IPS DF 6.9 (cell line): ENCODE measurements around the gene C10orf71.

Experiments
- DNase-seq: peaks from one replicate; pipeline ENCODE4 v3.0.0-alpha.2; 2013; ENCODE audit warnings: low read depth, low spot score
- H3K27ac ChIP-seq: one replicate; pipeline ENCODE4 v1.5.1; 2013; ENCODE audit warnings: low read length, control low read depth
- H3K27me3 ChIP-seq: 2 replicates; pipeline ENCODE4 v1.6.1; 2013; ENCODE audit warnings: mild to moderate bottlenecking, low read length; ENCODE audit not compliant: control insufficient read depth, insufficient read depth
- H3K36me3 ChIP-seq: 2 replicates; pipeline ENCODE4 v1.6.1; 2013; ENCODE audit warnings: low read length; ENCODE audit not compliant: control insufficient read depth, insufficient read depth
- H3K4me1 ChIP-seq: 2 replicates; pipeline ENCODE4 v1.6.1; 2013; ENCODE audit warnings: low read length; ENCODE audit not compliant: control insufficient read depth, insufficient read depth
- H3K4me3 ChIP-seq: 2 replicates; pipeline ENCODE4 v1.5.1; 2013; ENCODE audit warnings: mild to moderate bottlenecking, low read length
- H3K9me3 ChIP-seq: 2 replicates; pipeline ENCODE4 v1.6.1; 2013; ENCODE audit warnings: low read length, inconsistent platforms; ENCODE audit not compliant: control insufficient read depth, insufficient read depth
- WGBS: extraction: QIAGEN DNeasy Blood & Tissue Kit; methylation state at CpG from one replicate; pipeline ENCODE4 v1.1.7; 2013; ENCODE audit warnings: mixed read lengths, missing lambda C conversion rate; ENCODE audit not compliant: insufficient read length, insufficient coverage; 5-methylcytosine and 5-hydroxymethylcytosine counted together

The C10orf71 gene

GRCh38 chr10:49293208-49293603 is 5.8 kb upstream of the C10orf71 start:
- Histone ChIP-seq H3K4me3 (no peak overlapping the region), H3K4me1 (0 out of 2 replicates have a peak, but pooled peaks cover 2% of the 10 kb centered on the region), H3K27me3 (no peaks in the 10 kb centered on the region), H3K27ac (no peak overlapping the region), H3K36me3 (no peaks in the 10 kb centered on the region), H3K9me3 (no peaks in the 10 kb centered on the region)
- WGBS = no CpG with 5 or more reads among the region's 7 CpGs
- no peak for DNase-seq

- 0 out of 2 replicates have a peak, but pooled peaks cover 2% of the 10 kb centered on the region for H3K4me1 ChIP-seq
- no peaks in the 10 kb centered on the region for H3K27me3 ChIP-seq
- WGBS = no CpG with 5 or more reads among the region's 5 CpGs
- no peaks in the 10 kb centered on the region for H3K36me3 ChIP-seq
- no peak overlapping the region for H3K27ac ChIP-seq
- H3K4me3 ChIP-seq = no peak overlapping the region
- no peak for DNase-seq
- H3K9me3 ChIP-seq = no peaks in the 10 kb centered on the region
These were observed 4.2 kb upstream of the C10orf71 start for GRCh38 chr10:49294731-49295130.

DNA sequence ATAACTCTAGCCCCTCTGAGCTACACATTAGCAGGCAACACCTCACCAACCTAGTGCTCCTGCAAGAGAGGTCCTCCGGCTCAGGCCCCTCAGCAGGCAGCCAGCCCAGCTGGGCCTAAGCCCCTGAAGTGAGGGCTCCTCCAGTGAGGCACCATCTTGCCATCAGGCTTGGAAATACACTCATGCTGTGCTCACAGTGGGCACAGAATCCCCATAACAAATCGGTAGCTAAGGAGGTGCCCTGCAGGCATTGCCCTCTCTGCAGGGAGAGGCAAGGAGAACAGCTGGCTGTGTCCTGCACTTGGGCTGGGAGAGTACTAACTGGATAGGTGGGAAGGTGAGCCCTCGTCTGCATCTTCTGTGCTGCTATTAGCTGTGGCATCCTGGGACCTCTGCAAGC is 3.7 kb upstream of the C10orf71 start:
- no peaks in the 10 kb centered on the region for H3K9me3 ChIP-seq
- no peaks in the 10 kb centered on the region for H3K27me3 ChIP-seq
- no peak overlapping the region for H3K27ac ChIP-seq
- H3K36me3 ChIP-seq = no peaks in the 10 kb centered on the region
- DNase-seq = no peak
- no CpG with 5 or more reads among the region's 3 CpGs for WGBS
- H3K4me1 ChIP-seq = 0 out of 2 replicates have a peak, but pooled peaks cover 2% of the 10 kb centered on the region
- no peak overlapping the region for H3K4me3 ChIP-seq

DNA sequence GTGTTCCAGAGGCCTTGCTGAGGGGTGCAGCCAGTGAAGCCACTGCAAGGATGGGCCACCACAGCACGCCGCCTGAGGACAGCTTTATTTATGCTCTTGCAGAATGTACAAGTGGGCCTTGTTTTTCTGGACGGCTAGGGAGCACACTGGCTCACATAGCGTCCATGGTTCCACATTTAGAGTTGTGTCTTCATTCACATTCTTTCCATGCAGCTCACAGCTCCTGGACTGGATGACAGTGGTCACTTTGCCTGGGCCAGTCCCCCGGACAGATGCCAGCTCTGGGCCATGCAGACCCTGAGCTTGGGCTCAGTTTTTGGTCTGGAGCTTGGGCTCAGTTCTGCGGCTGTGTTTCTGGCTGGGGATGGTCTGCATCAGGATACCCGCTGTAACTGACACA is 2.6 kb upstream of the C10orf71 start:
- WGBS = no CpG with 5 or more reads among the region's 7 CpGs
- DNase-seq = no peak
- H3K36me3 ChIP-seq = no peaks in the 10 kb centered on the region
- no peak overlapping the region for H3K27ac ChIP-seq
- H3K9me3 ChIP-seq = no peaks in the 10 kb centered on the region
- no peaks in the 10 kb centered on the region for H3K27me3 ChIP-seq
- H3K4me1 ChIP-seq = 0 out of 2 replicates have a peak, but pooled peaks cover 2% of the 10 kb centered on the region
- H3K4me3 ChIP-seq = no peak overlapping the region

DNA sequence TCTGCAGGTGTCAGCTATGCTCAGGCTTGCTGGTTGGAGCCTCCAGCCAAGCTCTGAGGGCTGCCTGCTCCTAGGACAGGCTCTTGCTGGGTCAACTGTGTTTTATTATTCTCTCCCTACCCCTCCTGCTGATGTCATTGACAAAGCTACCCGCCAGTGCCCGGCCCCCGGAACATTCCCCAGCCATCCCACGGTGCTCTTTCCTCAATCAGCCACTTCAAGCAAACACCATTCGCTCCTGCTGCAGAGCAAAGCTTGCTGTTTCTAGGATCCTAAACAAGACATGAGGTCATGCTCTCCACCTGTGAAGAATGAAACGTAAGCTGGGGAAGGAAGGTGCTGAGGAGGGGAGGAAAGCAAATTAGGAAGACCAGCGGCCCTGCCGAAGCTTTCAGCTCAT is 2.1 kb upstream of the C10orf71 start:
- DNase-seq = no peak
- H3K36me3 ChIP-seq = no peaks in the 10 kb centered on the region
- H3K27ac ChIP-seq = no peak overlapping the region
- H3K27me3 ChIP-seq = no peaks in the 10 kb centered on the region
- WGBS = no CpG with 5 or more reads among the region's 8 CpGs
- no peaks in the 10 kb centered on the region for H3K9me3 ChIP-seq
- 0 out of 2 replicates have a peak, but pooled peaks cover 2% of the 10 kb centered on the region for H3K4me1 ChIP-seq
- no peak overlapping the region for H3K4me3 ChIP-seq

DNA sequence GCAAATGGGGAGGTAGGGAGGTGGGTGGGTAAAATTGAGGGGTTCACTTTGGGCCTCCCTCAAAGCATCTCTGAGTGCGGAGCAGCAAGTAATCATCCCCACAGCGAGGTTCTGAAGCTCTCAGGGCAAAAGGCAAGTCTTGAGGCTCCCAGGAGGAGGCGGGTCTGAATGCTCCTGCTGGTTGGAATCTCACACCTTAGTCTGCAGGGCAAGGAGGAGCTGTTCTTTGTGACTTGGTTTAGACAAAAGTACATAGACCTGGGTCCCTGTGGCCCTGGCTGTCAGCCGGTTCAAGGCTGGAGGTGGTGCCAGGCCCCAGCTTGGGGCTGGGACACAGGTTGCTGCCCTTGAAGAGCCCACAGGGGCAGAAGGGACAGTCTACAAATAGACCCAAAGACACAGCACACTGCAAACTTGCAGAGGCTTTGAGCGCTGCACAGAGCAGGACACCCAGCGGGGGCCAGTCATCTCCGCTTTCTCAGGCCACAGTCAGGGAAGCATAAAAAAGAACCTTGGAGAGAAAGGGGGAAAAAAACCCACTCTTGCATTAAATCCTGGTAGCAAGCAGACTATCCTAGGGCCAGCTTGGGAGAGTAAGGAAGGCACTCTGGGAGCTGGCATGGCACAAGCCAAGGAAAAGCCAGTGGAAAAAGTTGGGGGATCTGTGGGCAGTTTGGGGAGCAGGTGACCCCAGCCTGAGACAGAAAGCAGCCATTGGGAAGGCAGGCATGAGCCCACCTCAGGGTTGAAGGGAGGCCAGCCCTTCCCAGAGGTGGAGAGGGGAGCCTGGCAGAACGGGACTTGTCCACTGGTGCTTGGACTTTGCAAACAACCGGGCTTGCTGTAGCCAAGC is 926 bp upstream of the C10orf71 start:
- Histone ChIP-seq H3K36me3 (no peaks in the 10 kb centered on the region), H3K27me3 (no peaks in the 10 kb centered on the region), H3K9me3 (no peaks in the 10 kb centered on the region), H3K27ac (no peak overlapping the region), H3K4me3 (no peak overlapping the region), H3K4me1 (0 out of 2 replicates have a peak, but pooled peaks cover 2% of the 10 kb centered on the region)
- WGBS = no CpG with 5 or more reads among the region's 9 CpGs
- no peak for DNase-seq

GRCh38 chr10:49298671-49298982 is 343 bp upstream of the C10orf71 start:
- WGBS = no CpG with 5 or more reads among the region's 11 CpGs
- no peaks in the 10 kb centered on the region for H3K9me3 ChIP-seq
- no peaks in the 10 kb centered on the region for H3K27me3 ChIP-seq
- no peak for DNase-seq
- no peaks in the 10 kb centered on the region for H3K36me3 ChIP-seq
- 0 out of 2 replicates have a peak, but pooled peaks cover 2% of the 10 kb centered on the region for H3K4me1 ChIP-seq
- no peak overlapping the region for H3K27ac ChIP-seq
- no peak overlapping the region for H3K4me3 ChIP-seq

GRCh38 chr10:49299816-49300139 is 808 bp downstream of the C10orf71 start:
- H3K4me3 ChIP-seq = no peak overlapping the region
- no peaks in the 10 kb centered on the region for H3K27me3 ChIP-seq
- H3K36me3 ChIP-seq = no peaks in the 10 kb centered on the region
- H3K9me3 ChIP-seq = no peaks in the 10 kb centered on the region
- 0 out of 2 replicates have a peak, but pooled peaks cover 2% of the 10 kb centered on the region for H3K4me1 ChIP-seq
- no CpG with 5 or more reads among the region's 5 CpGs for WGBS
- no peak for DNase-seq
- no peak overlapping the region for H3K27ac ChIP-seq

DNA sequence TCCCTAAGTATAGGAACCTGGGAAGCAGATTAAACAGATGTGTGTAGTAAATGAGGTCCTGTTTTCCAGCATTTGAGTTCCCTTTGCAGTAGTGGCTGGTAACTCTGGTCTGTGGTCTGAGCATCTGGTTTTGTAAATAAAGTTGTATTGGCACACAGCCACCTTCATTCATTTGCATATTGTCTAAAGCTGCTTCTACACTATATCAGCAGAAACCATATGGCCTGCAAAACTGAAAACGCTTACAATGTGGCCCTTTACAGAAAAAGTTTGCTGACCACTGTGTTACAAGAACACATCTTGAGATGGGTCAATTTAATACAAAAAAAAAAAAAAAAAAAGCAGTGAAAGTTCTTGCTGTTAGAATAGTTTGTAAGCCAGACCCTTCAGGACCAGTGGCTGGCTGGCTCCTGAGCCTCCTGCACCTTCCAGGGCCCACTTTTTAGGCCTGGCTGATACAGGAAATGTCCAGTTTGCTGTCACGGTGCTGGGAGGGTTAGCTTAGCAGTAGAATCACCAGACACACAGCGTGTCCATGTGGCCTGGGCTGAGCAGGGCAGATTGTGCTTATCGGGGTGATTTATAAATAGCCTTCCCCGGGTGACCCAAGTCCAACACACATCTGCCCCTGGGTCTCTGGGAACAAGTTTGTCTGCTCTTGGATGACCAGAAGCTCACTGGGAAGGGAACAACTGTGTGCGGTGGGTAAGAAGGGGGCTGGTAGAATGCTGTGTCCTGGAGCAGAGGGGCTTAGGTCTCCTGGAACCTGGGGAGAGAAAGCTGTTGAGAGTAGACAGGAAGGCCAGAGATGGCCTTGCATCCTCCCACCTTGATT is 1.4 kb downstream of the C10orf71 start:
- no peaks in the 10 kb centered on the region for H3K27me3 ChIP-seq
- H3K36me3 ChIP-seq = no peaks in the 10 kb centered on the region
- 0 out of 2 replicates have a peak, but pooled peaks cover 2% of the 10 kb centered on the region for H3K4me1 ChIP-seq
- no peak overlapping the region for H3K4me3 ChIP-seq
- no peak for DNase-seq
- no peak overlapping the region for H3K27ac ChIP-seq
- no peaks in the 10 kb centered on the region for H3K9me3 ChIP-seq
- WGBS = no CpG with 5 or more reads among the region's 6 CpGs

GRCh38 chr10:49301302-49301701 is 2.3 kb downstream of the C10orf71 start:
- DNase-seq = no peak
- WGBS = no CpG with 5 or more reads among the region's 1 CpG
- H3K27ac ChIP-seq = no peak overlapping the region
- no peak overlapping the region for H3K4me3 ChIP-seq
- no peaks in the 10 kb centered on the region for H3K36me3 ChIP-seq
- H3K27me3 ChIP-seq = no peaks in the 10 kb centered on the region
- H3K4me1 ChIP-seq = 0 out of 2 replicates have a peak, but pooled peaks cover 2% of the 10 kb centered on the region
- H3K9me3 ChIP-seq = no peaks in the 10 kb centered on the region
